Stimulated activated naive CD8-positive, alpha-beta T cell treated with anti-CD3 and anti-CD28 coated beads, Interleukin-15, Interleukin-2, amounts not matched to agents 100 U/mL and 50 U/mL, for 24 hours (primary cell): ENCODE results near the gene GLIS1.

Source experiments
- ATAC-seq: fragments of 150-1000 bp; cut with Tn5 transposase; one replicate; pipeline ENCODE4 v1.10.0; 2021
- DNase-seq: peaks from one replicate; pipeline ENCODE4 v3.0.0; 2021

GLIS1 gene

DNA sequence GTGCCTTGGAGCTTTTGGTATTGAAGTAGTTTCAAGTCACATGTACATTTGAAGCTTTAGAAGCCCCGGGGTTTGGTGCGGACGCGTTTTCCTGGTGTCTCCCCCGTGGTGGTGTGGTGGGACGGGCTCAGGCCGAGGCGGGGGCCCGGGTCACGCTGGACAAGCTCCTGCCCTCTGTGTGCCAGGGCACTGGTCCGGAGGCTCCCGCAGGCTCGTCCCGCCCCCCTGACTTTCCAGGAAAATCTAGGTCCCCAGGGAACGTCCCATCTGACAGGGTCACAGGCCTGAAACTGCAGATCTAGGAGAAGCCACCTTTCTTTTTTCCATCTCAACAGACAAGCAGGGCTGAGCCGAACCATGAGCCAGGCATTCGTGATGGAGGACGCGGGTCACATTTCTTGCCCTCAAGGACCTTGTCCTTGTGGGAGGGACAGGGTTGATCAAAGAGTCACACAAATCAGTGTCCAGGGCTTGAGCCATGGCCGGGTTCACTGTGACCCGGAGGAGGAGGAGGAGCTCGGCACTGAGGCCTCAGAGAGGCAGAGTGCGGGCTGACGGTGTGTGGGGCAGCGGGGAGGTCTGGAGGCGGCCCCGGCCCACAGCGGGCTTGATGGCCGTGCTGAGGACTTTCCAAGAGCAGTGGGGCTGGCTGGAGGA lies 278.2 kb downstream of the GLIS1 start:
- ATAC-seq (no peak), DNase-seq (no peak)

GRCh38 chr1:53460211-53460634 lies 278.7 kb downstream of the GLIS1 start:
- DNase-seq (no peak), ATAC-seq (no peak)

GRCh38 chr1:53459321-53460175 lies 279.4 kb downstream of the GLIS1 start, which contains the start of gene DMRTB1:
TSS of gene DMRTB1 (plus strand) at chr1:53459399. CDS start at chr1:53459454, 55 bp downstream.
- DNase-seq: no peak

DNA sequence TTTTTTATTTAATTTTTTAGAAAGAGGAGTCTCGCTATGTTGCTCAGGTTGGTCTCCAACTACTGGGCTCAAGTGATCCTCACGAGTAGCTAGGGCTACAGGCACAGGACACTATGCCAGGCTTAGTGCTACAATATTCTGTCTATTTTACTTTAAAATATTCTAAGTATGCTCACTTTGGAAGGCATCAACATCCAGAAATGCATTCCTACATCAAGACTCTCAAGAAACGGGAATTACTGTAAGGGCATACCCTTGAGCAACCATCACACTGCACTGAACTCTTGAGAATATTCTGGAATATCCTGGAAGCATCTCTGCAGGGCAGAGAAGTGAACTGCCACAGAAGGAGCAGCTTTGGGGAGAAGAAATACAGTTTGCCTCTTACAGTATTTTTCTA lies 280.3 kb downstream of the GLIS1 start:
- no peak for ATAC-seq
- DNase-seq: no peak

More at GRCh38 chr1:53459321-53460175, 279.4 kb downstream of the GLIS1 start, which contains the start of gene DMRTB1:
- ATAC-seq: no peak
